NCI-H1417 (cell line): Measurements from ENCODE around the gene NRL.

ENCODE experiments used
- DNase-seq, 3 experiments: peaks; one replicate each; lab custom pipeline; 2025; lab: John Stamatoyannopoulos, UW

Gene NRL

GRCh38 chr14:24114532-24115421, at the start of gene NRL, which contains the start of gene DCAF11:
TSS of gene NRL (minus strand) at chr14:24114949. CDS start at chr14:24082848, 32,101 bp downstream.
TSS of gene DCAF11 (plus strand) at chr14:24114777. CDS start at chr14:24115595, 818 bp downstream.
- peak; percentile 100 for DNase-seq

GRCh38 chr14:24162093-24162492, 47.3 kb upstream of the NRL start:
- DNase-seq, result no peak

GRCh38 chr14:24160850-24161804, 46.4 kb upstream of the NRL start, which contains the start of gene IRF9:
TSS of gene IRF9 (plus strand) at chr14:24161265. CDS start at chr14:24162145, 880 bp downstream.
- DNase-seq, result peak; percentile 93 to 98 (median 97)

GRCh38 chr14:24160499-24160849, 45.7 kb upstream of the NRL start:
- no peak for DNase-seq

GRCh38 chr14:24159777-24160498, 45.2 kb upstream of the NRL start:
- DNase-seq, result no peak

GRCh38 chr14:24157331-24157730, 42.6 kb upstream of the NRL start:
- no peak for DNase-seq

- no peak for DNase-seq
These were observed 42.1 kb upstream of the NRL start for GRCh38 chr14:24156840-24157239.

GRCh38 chr14:24155100-24155499, 40.4 kb upstream of the NRL start:
- no peak for DNase-seq

GRCh38 chr14:24151404-24152080, 36.8 kb upstream of the NRL start:
- no peak for DNase-seq

GRCh38 chr14:24150993-24151392, 36.2 kb upstream of the NRL start:
- DNase-seq, result no peak

- no peak for DNase-seq
These were observed 35.8 kb upstream of the NRL start for GRCh38 chr14:24150567-24150966.

- DNase-seq, result no peak
These were observed 35.3 kb upstream of the NRL start for GRCh38 chr14:24150061-24150460.

GRCh38 chr14:24149302-24149969, 34.7 kb upstream of the NRL start:
- DNase-seq, result no peak

GRCh38 chr14:24147761-24148428, 33.1 kb upstream of the NRL start:
- peak in 1 of 3 experiments; percentile 48 for DNase-seq

- peak; percentile 99 for DNase-seq
These were observed 32.4 kb upstream of the NRL start, which contains the start of gene RNF31 for GRCh38 chr14:24146978-24147760. TSS of gene RNF31 (plus strand) at chr14:24147498. CDS start at chr14:24147699, 201 bp downstream.

- peak; percentile 96 to 99 (median 97) for DNase-seq
These were observed 31.8 kb upstream of the NRL start, which contains the start of gene PSME2 for GRCh38 chr14:24146453-24146977. TSS of gene PSME2 (minus strand) at chr14:24146610. CDS start at chr14:24146581, 29 bp downstream.

GRCh38 chr14:24145690-24146452, 31.1 kb upstream of the NRL start:
- no peak for DNase-seq

GRCh38 chr14:24145219-24145618, 30.5 kb upstream of the NRL start:
- DNase-seq, result no peak
